ENCODE data around the gene TACSTD2. TPM values are rescaled to one million over a fixed set of nuclear protein-coding genes. Genes with fewer than 3 reads are reported as not detected.
"Not testable (repeated sequence)": the region's sequence is repeated elsewhere in the genome, so short reads cannot be mapped to it uniquely, and the experiment has no call there.

Gene TACSTD2
- total RNA-seq, 2 donors from 2014 or later: 0.46 to 0.51 TPM

DNA sequence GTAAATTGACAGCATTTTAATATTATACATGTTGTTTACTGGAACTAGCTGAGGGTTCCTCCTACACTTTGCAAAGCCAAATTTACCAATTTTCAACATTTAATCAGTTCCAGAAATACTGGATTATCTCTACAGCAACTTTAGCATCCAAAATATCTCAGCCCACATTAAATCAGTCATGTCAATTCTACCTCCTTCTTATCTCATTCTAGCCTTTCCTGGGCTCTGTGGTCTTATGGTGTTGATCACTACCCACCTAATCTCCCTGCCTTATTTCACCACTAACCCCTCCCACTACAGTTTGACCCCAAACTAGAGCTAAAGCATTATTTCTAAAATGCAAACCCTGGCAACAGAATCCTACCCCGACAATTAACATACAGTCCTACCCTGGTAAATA is 33.8 kb downstream of the TACSTD2 start:
- no peak overlapping the region for H3K9ac ChIP-seq (ENCODE audit: extremely low read depth, low read length, poor library complexity, severe bottlenecking)
- no peaks in the 10 kb centered on the region for H3K36me3 ChIP-seq (ENCODE audit: control insufficient read depth, insufficient read depth, low read length)
- H3K4me3 Mint-ChIP-seq: no peak overlapping the region
- H3K27me3 ChIP-seq (ENCODE audit: control insufficient read depth, insufficient read depth, low read length, poor library complexity, severe bottlenecking): no peaks in the 10 kb centered on the region
- H3K27me3 Mint-ChIP-seq (ENCODE audit: insufficient read depth): no peaks in the 10 kb centered on the region
- no peaks in the 10 kb centered on the region for H3K9me3 Mint-ChIP-seq
- whole genome bisulfite sequencing, 2 experiments (ENCODE audit: insufficient coverage in 1 of 2, insufficient read length in 1 of 2): 100% methylated on average over 1 of the region's 1 CpG; no CpG with 5 or more reads in 1 of the 2 experiments
- no peak overlapping the region for H3K27ac Mint-ChIP-seq
- no peak for DNase-seq
- no peaks in the 10 kb centered on the region for H3K9me3 ChIP-seq (ENCODE audit: control insufficient read depth, low read length)
- H3K4me1 Mint-ChIP-seq: peaks cover 12% of the 10 kb centered on the region
- no peaks in the 10 kb centered on the region for H3K4me1 ChIP-seq (ENCODE audit: control insufficient read depth, insufficient read depth, low read length)
- no peaks in the 10 kb centered on the region for H3K36me3 Mint-ChIP-seq (ENCODE audit: low read depth)
- TF ChIP-seq CTCF (conservative IDR thresholded peaks at IDR 0.05): no peak
- H3K27ac ChIP-seq (ENCODE audit: low read depth, low read length): no peak overlapping the region
- H3K4me3 ChIP-seq (ENCODE audit: low read length): no peak overlapping the region

DNA sequence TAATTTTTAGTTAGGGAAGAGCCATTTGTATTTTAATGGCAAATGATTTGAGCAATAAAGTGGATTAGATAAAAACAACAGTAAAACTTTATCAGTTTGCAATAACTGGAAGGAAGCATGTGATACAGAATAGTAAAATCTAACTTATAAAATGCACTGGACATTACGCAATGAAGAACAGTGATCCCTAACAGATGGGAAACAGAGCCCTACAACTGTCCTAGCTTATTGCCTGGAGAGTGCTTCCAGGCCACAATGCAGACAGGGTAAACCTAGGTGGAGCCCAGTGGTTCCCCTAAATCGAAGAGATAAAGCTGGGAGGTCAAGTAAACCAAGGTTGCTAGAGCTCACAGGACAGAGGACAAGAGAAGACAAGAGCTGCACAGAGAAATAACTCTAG is 37.5 kb downstream of the TACSTD2 start:
- Mint-ChIP-seq H3K4me1 (peaks cover 7% of the 10 kb centered on the region), H3K27me3 (ENCODE audit: insufficient read depth) (no peaks in the 10 kb centered on the region), H3K9me3 (no peaks in the 10 kb centered on the region), H3K27ac (no peak overlapping the region), H3K36me3 (ENCODE audit: low read depth) (peaks cover 3% of the 10 kb centered on the region), H3K4me3 (no peak overlapping the region)
- H3K36me3 ChIP-seq (ENCODE audit: control insufficient read depth, insufficient read depth, low read length): no peaks in the 10 kb centered on the region
- H3K27me3 ChIP-seq (ENCODE audit: control insufficient read depth, insufficient read depth, low read length, poor library complexity, severe bottlenecking): no peaks in the 10 kb centered on the region
- no peaks in the 10 kb centered on the region for H3K4me1 ChIP-seq (ENCODE audit: control insufficient read depth, insufficient read depth, low read length)
- no peak for TF ChIP-seq CTCF (conservative IDR thresholded peaks at IDR 0.05)
- no peak overlapping the region for H3K9ac ChIP-seq (ENCODE audit: extremely low read depth, low read length, poor library complexity, severe bottlenecking)
- DNase-seq: no peak
- no peak overlapping the region for H3K27ac ChIP-seq (ENCODE audit: low read depth, low read length)
- 86 to 93% methylated on average over 2 of the region's 2 CpGs for WGBS, 2 experiments (ENCODE audit: insufficient coverage in 1 of 2, insufficient read length in 1 of 2)
- no peaks in the 10 kb centered on the region for H3K9me3 ChIP-seq (ENCODE audit: control insufficient read depth, low read length)
- no peak overlapping the region for H3K4me3 ChIP-seq (ENCODE audit: low read length)

DNA sequence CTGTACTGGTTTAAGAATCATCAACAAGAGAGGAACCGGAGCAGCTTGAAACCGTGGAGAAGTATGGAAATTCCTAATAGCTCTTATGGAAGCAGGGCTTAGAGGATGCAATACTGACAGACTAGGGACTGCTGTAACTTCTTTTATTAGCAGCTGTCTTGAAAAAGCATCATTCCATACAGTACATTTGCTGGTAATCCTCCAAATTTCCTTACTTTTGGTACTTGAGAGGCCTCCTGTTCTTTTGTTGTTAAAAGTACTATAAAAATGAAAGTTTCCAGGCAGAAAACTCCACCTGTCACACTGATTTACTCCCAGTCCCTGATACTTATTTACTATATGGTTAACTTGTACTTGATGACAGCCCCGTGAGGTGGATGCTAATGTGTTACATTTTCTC is 38.2 kb downstream of the TACSTD2 start:
- no peaks in the 10 kb centered on the region for H3K9me3 ChIP-seq (ENCODE audit: control insufficient read depth, low read length)
- Mint-ChIP-seq H3K9me3 (no peaks in the 10 kb centered on the region), H3K27ac (no peak overlapping the region), H3K4me1 (peaks cover 7% of the 10 kb centered on the region), H3K27me3 (ENCODE audit: insufficient read depth) (no peaks in the 10 kb centered on the region), H3K4me3 (no peak overlapping the region), H3K36me3 (ENCODE audit: low read depth) (peaks cover 3% of the 10 kb centered on the region)
- H3K27me3 ChIP-seq (ENCODE audit: control insufficient read depth, insufficient read depth, low read length, poor library complexity, severe bottlenecking): no peaks in the 10 kb centered on the region
- no peak for TF ChIP-seq CTCF (conservative IDR thresholded peaks at IDR 0.05)
- no peak overlapping the region for H3K27ac ChIP-seq (ENCODE audit: low read depth, low read length)
- H3K36me3 ChIP-seq (ENCODE audit: control insufficient read depth, insufficient read depth, low read length): no peaks in the 10 kb centered on the region
- no peak overlapping the region for H3K4me3 ChIP-seq (ENCODE audit: low read length)
- DNase-seq: no peak
- H3K4me1 ChIP-seq (ENCODE audit: control insufficient read depth, insufficient read depth, low read length): no peaks in the 10 kb centered on the region
- no peak overlapping the region for H3K9ac ChIP-seq (ENCODE audit: extremely low read depth, low read length, poor library complexity, severe bottlenecking)
- 94 to 100% methylated on average over 3 of the region's 3 CpGs for WGBS, 2 experiments (ENCODE audit: insufficient coverage in 1 of 2, insufficient read length in 1 of 2)

DNA sequence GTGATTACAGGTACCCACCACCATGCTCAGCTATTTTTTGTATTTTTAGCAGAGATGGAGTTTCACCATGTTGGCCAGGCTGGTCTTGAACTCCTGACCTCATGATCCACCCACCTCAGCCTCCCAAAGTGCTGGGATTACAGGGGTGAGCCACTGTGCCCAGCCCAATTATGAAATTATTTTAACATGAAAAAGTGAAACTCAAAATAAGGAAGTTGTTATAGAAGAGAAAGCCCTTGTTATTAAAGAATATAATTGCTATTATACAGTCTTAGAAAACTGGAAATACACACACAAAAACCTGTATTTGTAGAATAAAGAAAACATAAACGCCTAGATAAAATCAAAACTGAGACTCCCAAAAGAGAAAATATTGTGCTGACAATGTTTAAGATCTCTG is 45.2 kb downstream of the TACSTD2 start:
- 100% methylated on average over 1 of the region's 1 CpG; no CpG with 5 or more reads in 1 of the 2 experiments for WGBS, 2 experiments (ENCODE audit: insufficient coverage in 1 of 2, insufficient read length in 1 of 2)
- not testable (repeated sequence) for H3K27ac ChIP-seq (ENCODE audit: low read depth, low read length); H3K4me3 Mint-ChIP-seq; H3K9me3 Mint-ChIP-seq; H3K4me3 ChIP-seq (ENCODE audit: low read length); H3K4me1 Mint-ChIP-seq; H3K9me3 ChIP-seq (ENCODE audit: control insufficient read depth, low read length); H3K27ac Mint-ChIP-seq; H3K27me3 Mint-ChIP-seq (ENCODE audit: insufficient read depth); H3K4me1 ChIP-seq (ENCODE audit: control insufficient read depth, insufficient read depth, low read length); DNase-seq; H3K36me3 Mint-ChIP-seq (ENCODE audit: low read depth); H3K9ac ChIP-seq (ENCODE audit: extremely low read depth, low read length, poor library complexity, severe bottlenecking); H3K36me3 ChIP-seq (ENCODE audit: control insufficient read depth, insufficient read depth, low read length); H3K27me3 ChIP-seq (ENCODE audit: control insufficient read depth, insufficient read depth, low read length, poor library complexity, severe bottlenecking)

Measured in endodermal cell (in vitro differentiated cells).